NCI-H82 treated with DMSO at 0.1 percent for 48 hours (cell line): ENCODE data around the gene BOK.
"Not testable (repeated sequence)": the region's sequence is repeated elsewhere in the genome, so short reads cannot be mapped to it uniquely, and the experiment has no call there.

Experiments
- DNase-seq: peaks from one replicate; lab custom pipeline; 2025; ENCODE audit not compliant: unreplicated experiment; lab: John Stamatoyannopoulos, UW

The BOK gene

GRCh38 chr2:241558532-241559322 lies at the start of gene BOK:
Gene BOK, plus strand, starts transcription at chr2:241558745. Its CDS starts 739 bp downstream, at chr2:241559484.
- DNase-seq, result no peak

GRCh38 chr2:241509155-241509784 lies 49.3 kb upstream of the BOK start:
- DNase-seq, result no peak

GRCh38 chr2:241511091-241511741 lies 47.3 kb upstream of the BOK start:
- DNase-seq, result no peak

GRCh38 chr2:241514553-241514952 lies 44.0 kb upstream of the BOK start:
- no peak for DNase-seq

- no peak for DNase-seq
Observed at GRCh38 chr2:241514986-241515737, 43.4 kb upstream of the BOK start.

GRCh38 chr2:241516520-241516965 lies 42.0 kb upstream of the BOK start:
- DNase-seq, result no peak

- DNase-seq, result no peak
Observed at GRCh38 chr2:241517297-241517696, 41.2 kb upstream of the BOK start.

- DNase-seq, result no peak
Observed at GRCh38 chr2:241519669-241520068, 38.9 kb upstream of the BOK start.

GRCh38 chr2:241522477-241522876 lies 36.1 kb upstream of the BOK start:
- no peak for DNase-seq

- not testable (repeated sequence) for DNase-seq
Observed at GRCh38 chr2:241525818-241526780, 32.4 kb upstream of the BOK start.

- DNase-seq, result no peak
Observed at GRCh38 chr2:241530571-241530970, 28.0 kb upstream of the BOK start.

- no peak for DNase-seq
Observed at GRCh38 chr2:241531161-241531722, 27.3 kb upstream of the BOK start.

GRCh38 chr2:241532168-241532567 lies 26.4 kb upstream of the BOK start:
- DNase-seq, result no peak

GRCh38 chr2:241532733-241533601 lies 25.6 kb upstream of the BOK start:
- no peak for DNase-seq

- DNase-seq, result no peak
Observed at GRCh38 chr2:241534293-241534692, 24.3 kb upstream of the BOK start.

GRCh38 chr2:241534701-241535375 lies 23.7 kb upstream of the BOK start:
- DNase-seq, result no peak

- no peak for DNase-seq
Observed at GRCh38 chr2:241535871-241536655, 22.5 kb upstream of the BOK start.
